HFFc6 (cell line): ENCODE results near the gene APOM. TPM values are rescaled to one million over a fixed set of nuclear protein-coding genes. Genes with fewer than 3 reads are reported as not detected.

Experiments used
- DNase-seq: peaks from one replicate; pipeline ENCODE4 v3.0.0-alpha.2; 2018
- H3K27ac Mint-ChIP-seq: 2 replicates; pipeline ENCODE4 v1.8.0; 2020; ENCODE audit warnings: mild to moderate bottlenecking, mixed read lengths
- H3K27me3 Mint-ChIP-seq: 2 replicates; pipeline ENCODE4 v1.8.0; 2021; ENCODE audit warnings: mild to moderate bottlenecking, moderate library complexity, mixed read lengths; ENCODE audit not compliant: insufficient read depth
- H3K36me3 Mint-ChIP-seq: 2 replicates; pipeline ENCODE4 v1.8.0; 2021; ENCODE audit warnings: low read depth, mixed read lengths
- H3K4me1 Mint-ChIP-seq: 2 replicates; pipeline ENCODE4 v1.8.0; 2020; ENCODE audit warnings: low read depth, mixed read lengths
- H3K4me3 Mint-ChIP-seq: 2 replicates; pipeline ENCODE4 v1.8.0; 2020; ENCODE audit warnings: mild to moderate bottlenecking, moderate library complexity, mixed read lengths
- H3K9me3 Mint-ChIP-seq: 2 replicates; pipeline ENCODE4 v1.8.0; 2020; ENCODE audit warnings: mild to moderate bottlenecking, mixed read lengths
- total RNA-seq, 6 experiments: library from RNA; stranded (reverse); fragmentation: NEBNext Ultra II Directional; extraction: Animal tissue kit (Norgen Biotek cat#: 25700); gene quantifications; 2 replicates in 1 of 6; 3 replicates in 5 of 6; pipeline ENCODE4 v1.2.3, GENCODE V29; 2021
- TF ChIP-seq, protein P1 (sequence below): fragments of 200-600 bp; sonication (generic); IDR thresholded peaks from 2 replicates; pipeline ENCODE4 v1.5.0; 2021; ENCODE audit warnings: antibody characterized with exemption, mild to moderate bottlenecking

Gene APOM
- total RNA-seq, 6 experiments from 2014 or later, result 2.4 to 4.3 (median 2.8) TPM

DNA sequence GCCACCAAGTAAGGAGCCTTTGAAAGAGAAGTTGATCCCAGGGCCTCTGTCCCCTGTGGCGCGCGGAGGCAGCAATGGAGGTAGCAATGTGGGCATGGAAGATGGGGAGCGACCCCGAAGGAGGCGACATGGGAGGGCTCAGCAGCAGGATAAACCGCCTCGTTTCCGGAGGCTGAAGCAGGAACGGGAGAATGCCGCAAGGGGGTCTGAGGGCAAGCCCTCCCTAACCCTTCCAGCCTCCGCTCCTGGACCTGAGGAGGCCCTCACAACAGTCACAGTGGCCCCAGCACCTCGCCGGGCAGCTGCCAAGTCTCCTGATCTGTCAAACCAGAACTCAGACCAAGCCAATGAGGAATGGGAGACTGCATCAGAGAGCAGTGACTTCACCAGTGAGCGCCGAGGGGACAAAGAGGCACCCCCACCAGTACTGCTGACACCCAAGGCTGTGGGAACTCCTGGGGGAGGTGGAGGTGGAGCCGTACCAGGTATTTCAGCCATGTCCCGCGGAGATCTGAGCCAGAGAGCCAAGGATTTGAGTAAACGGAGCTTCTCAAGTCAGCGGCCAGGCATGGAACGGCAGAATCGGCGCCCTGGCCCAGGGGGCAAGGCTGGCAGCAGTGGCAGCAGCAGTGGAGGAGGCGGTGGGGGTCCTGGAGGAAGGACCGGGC, 23.3 kb upstream of the APOM start:
- Mint-ChIP-seq H3K9me3 (no peaks in the 10 kb centered on the region), H3K4me3 (peak overlapping the region; percentile 13; the same call in 1 of the 2 replicates)

DNA sequence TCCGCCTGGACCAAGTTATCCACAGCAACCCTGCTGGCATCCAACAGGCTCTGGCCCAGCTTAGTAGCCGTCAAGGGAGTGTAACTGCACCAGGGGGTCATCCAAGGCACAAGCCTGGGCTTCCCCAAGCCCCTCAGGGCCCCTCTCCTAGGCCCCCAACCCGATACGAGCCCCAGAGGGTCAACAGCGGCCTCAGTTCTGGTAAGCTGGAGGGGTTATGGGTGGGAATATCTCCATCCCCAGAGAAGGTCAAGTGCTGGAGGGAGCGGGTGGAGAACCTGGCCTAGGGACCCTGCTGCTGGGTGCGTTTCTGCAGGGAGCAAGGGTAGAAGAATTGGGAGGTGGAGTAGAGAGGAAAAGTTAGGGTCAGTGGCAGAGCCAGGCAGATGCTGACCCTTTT, 22.2 kb upstream of the APOM start:
- Mint-ChIP-seq H3K9me3 (no peaks in the 10 kb centered on the region), H3K4me3 (no peak overlapping the region), H3K27me3 (peaks cover 1% of the 10 kb centered on the region), H3K36me3 (peaks cover 54% of the 10 kb centered on the region), H3K4me1 (peaks cover 52% of the 10 kb centered on the region), H3K27ac (peak overlapping the region; percentile 90)
- TF ChIP-seq, protein P1, sequence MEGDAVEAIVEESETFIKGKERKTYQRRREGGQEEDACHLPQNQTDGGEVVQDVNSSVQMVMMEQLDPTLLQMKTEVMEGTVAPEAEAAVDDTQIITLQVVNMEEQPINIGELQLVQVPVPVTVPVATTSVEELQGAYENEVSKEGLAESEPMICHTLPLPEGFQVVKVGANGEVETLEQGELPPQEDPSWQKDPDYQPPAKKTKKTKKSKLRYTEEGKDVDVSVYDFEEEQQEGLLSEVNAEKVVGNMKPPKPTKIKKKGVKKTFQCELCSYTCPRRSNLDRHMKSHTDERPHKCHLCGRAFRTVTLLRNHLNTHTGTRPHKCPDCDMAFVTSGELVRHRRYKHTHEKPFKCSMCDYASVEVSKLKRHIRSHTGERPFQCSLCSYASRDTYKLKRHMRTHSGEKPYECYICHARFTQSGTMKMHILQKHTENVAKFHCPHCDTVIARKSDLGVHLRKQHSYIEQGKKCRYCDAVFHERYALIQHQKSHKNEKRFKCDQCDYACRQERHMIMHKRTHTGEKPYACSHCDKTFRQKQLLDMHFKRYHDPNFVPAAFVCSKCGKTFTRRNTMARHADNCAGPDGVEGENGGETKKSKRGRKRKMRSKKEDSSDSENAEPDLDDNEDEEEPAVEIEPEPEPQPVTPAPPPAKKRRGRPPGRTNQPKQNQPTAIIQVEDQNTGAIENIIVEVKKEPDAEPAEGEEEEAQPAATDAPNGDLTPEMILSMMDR, result no peak
- DNase-seq, result no peak

More for the DNA sequence above, 23.3 kb upstream of the APOM start:
- Mint-ChIP-seq H3K36me3 (peaks cover 57% of the 10 kb centered on the region), H3K27me3 (peaks cover 5% of the 10 kb centered on the region), H3K4me1 (peaks cover 46% of the 10 kb centered on the region), H3K27ac (peak overlapping the region; percentile 90)
- TF ChIP-seq, protein P1, result no peak
- DNase-seq, result no peak

DNA sequence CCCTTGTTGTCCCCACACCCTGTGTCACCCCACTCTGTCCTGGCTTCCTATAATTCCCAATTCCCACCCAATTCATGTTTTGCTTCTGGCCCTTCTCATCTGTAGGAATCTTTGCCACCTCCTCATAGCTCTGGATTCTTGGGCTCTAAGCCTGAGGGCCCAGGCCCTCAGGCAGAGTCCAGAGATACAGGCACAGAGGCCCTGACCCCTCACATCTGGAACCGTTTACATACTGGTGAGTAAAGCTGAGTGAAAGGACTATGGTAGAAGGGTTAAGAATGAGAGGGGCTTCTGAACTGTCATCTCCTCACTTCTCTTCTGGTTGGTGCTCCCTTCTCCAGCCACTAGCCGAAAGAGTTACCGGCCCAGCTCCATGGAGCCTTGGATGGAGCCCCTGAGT, 21.6 kb upstream of the APOM start:
- Mint-ChIP-seq H3K4me3 (peak overlapping the region; percentile 38), H3K36me3 (peaks cover 53% of the 10 kb centered on the region), H3K27me3 (peaks cover 5% of the 10 kb centered on the region), H3K4me1 (peaks cover 58% of the 10 kb centered on the region), H3K9me3 (no peaks in the 10 kb centered on the region), H3K27ac (peak overlapping the region; percentile 90)
- peak; percentile 45 for DNase-seq
- TF ChIP-seq, protein P1, result no peak

DNA sequence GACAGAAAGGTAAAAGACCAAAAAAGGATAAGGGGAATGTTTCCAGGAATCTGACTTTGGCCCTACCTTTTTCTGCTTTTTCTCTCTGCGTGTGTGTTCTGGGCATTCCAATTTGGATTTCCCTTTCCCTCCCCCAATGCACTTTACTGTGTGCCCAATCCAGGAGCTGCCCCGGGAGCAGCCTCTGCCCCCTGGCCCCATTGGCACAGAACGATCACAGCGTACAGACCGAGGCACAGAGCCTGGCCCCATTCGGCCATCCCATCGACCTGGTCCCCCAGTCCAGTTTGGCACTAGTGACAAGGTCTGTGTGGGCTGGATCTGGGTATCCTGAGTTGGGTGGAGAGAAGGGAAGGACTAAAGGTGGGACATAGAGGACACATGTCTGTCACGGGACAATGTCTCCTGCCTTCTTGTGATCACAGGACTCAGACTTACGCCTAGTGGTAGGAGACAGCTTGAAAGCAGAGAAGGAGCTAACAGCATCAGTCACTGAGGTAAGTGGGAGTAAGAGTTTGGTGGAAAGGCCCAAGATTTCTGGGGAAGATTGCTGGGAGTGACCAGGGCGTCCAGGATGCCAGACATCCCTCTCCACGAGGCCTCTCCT, 20.6 kb upstream of the APOM start:
- peaks cover 54% of the 10 kb centered on the region for H3K36me3 Mint-ChIP-seq
- H3K27ac Mint-ChIP-seq, result peak overlapping the region; percentile 90
- H3K27me3 Mint-ChIP-seq, result peaks cover 7% of the 10 kb centered on the region
- peaks cover 67% of the 10 kb centered on the region for H3K4me1 Mint-ChIP-seq
- H3K4me3 Mint-ChIP-seq, result no peak overlapping the region
- H3K9me3 Mint-ChIP-seq, result no peaks in the 10 kb centered on the region
- TF ChIP-seq, protein P1, result no peak
- DNase-seq, result no peak

DNA sequence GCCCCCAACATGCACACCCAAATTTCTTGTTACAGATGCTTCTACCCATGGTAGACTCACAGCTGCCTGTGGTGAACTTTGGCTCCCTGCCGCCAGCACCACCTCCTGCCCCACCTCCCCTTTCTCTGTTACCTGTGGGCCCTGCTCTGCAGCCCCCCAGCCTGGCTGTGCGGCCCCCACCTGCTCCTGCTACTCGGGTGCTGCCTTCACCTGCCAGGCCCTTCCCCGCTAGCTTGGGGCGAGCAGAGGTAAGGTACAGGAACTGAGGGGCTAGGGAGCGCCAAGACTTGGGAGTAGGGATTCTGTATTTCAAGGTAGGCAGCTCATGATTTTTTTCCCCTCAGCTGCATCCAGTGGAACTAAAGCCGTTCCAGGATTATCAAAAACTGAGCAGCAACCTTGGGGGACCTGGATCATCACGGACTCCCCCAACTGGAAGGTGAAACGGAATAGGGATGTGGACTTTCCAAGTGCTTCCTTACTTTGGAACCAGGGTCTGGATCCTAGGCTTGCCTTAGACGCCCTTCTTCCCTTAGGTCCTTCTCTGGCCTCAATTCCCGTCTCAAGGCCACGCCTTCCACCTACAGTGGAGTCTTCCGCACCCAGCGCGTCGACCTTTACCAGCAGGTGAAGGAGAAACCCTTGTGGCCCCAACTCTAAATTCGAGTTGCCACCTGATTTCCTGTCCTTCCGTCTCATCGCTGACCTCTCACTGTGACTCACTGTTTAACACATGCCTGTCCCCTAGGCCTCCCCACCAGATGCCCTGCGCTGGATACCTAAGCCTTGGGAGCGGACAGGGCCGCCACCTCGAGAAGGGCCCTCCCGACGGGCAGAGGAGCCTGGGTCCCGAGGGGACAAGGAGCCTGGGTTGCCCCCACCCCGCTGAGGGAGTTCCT, 18.7 kb upstream of the APOM start:
- Mint-ChIP-seq H3K27me3 (peaks cover 7% of the 10 kb centered on the region), H3K27ac (peak overlapping the region; percentile 76), H3K4me3 (no peak overlapping the region), H3K4me1 (peaks cover 72% of the 10 kb centered on the region), H3K9me3 (no peaks in the 10 kb centered on the region), H3K36me3 (peaks cover 54% of the 10 kb centered on the region)
- TF ChIP-seq, protein P1, result no peak
- DNase-seq, result no peak
